Activated CD4-positive, CD25-positive, alpha-beta regulatory T cell (primary cell): ENCODE results near the gene MORN1.
"Not testable (repeated sequence)": the region's sequence is repeated elsewhere in the genome, so short reads cannot be mapped to it uniquely, and the experiment has no call there.

Experiments
- DNase-seq, 4 experiments: peaks; one replicate each; lab custom pipeline; 2025; lab: John Stamatoyannopoulos, UW

MORN1 gene

DNA sequence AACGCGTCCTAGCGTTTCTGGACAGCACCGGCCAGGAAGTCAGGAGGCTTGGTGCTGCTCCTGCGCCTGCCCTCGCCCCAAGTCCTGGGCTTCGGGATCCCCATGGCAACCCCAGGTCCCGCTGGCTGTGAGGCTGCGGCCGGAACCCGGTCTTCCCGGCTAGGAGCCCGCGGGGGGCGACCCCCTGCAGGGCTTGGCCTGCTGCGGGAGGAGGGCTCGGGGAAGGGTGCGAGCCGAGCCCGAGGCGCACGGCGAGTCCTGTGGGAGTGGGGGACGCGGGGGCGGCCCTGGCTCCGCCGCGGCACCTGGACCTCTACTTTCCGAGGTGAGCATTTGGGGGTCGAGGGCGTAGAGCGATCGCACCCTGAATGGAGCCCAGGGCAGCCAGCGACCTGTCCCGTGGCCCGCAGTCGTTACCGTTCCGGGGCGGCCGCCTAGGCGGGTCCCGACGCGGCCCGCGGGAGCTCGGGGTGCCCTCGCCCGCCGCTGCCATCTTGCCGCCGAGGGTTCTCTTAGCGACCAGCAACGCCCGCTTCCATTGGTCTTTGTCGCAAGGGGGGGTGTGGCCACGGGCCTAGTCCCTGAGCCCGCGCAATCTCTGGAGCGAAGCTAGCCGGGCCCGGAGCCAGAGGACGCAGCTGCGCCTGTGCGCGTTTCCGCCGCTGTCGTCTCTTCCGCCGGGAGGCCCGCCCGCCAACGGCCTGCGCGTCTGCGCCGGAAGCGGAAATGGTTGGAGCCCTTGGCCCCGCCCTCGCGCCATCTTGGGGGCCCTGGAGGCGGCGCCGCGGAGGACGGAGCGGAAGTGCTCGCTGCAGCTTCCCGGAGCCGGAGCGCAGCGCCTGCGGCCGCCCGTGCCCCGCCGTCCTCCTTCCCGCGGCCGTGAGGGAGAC, at the start of gene MORN1, which contains the start of gene RER1:
Gene MORN1 (minus strand): TSS at position 514 of the 890 bp plus-strand sequence. CDS start 21 bp downstream, at position 493.
Gene RER1 (plus strand): TSS at position 801 of the 890 bp plus-strand sequence. CDS start 3,950 bp downstream, outside the sequence.
- DNase-seq = peak; percentile 96 to 99 (median 98)

DNA sequence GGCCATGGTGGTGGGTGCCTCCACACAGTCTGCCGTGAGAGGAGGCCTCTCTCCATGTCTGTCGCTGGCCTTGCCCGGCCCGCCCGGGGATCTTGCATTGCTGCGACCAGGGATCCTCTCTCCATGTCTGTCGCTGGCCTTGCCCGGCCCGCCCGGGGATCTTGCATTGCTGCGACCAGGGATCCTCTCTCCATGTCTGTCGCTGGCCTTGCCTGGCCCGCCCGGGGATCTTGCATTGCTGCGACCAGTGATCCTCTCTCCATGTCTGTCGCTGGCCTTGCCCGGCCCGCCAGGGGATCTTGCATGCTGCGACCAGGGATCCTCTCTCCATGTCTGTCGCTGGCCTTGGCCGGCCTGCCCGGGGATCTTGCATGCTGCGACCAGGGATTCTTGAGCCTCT, 49.0 kb upstream of the MORN1 start:
- not testable (repeated sequence) for DNase-seq

GRCh38 chr1:2439369-2439768, 48.0 kb upstream of the MORN1 start:
- DNase-seq = no peak

- DNase-seq = no peak
Measured at GRCh38 chr1:2438641-2439040, 47.3 kb upstream of the MORN1 start.

DNA sequence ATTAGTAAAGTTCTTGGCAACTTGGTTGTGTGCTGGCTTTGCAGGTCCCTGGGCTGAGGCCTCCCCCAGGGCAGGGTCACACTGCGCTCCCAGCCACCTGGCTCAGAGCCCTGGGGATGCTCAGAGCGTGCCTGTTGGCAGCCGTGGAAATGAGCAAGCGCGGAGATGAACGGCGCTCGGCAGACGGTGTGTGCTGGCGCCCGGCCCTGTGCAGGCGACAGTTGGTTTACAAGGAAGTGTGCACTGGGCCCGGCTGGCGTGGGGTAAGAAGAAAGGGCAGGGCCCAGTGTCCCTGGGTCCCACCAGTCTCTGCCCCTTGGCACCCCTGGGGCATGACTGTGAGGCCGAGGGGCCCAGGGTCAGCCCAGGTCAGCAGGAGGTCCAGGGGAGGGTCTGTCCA, 46.7 kb upstream of the MORN1 start:
- no peak for DNase-seq

- DNase-seq = no peak
Measured at GRCh38 chr1:2437617-2438016, 46.3 kb upstream of the MORN1 start.

DNA sequence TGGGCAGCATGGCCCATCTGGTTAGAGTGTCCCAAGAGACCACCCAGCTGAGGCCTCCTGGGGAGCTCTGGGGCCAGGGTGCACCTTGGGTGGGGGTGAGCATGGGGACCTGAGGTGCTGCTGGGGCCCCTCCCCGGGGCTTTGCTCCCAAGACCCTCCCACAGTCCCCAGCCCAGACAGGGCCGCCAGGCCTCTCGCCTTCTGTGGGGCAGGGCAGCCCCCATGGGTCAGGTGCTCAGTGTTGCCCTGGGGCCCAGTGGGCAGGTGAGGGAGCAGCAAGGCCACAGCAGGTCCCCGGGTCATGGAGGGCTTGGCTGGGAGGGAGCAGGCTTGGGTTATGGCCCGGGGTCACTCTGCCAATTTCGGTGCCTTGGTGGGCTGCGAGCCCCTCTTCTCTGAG, 45.5 kb upstream of the MORN1 start:
- no peak for DNase-seq

DNA sequence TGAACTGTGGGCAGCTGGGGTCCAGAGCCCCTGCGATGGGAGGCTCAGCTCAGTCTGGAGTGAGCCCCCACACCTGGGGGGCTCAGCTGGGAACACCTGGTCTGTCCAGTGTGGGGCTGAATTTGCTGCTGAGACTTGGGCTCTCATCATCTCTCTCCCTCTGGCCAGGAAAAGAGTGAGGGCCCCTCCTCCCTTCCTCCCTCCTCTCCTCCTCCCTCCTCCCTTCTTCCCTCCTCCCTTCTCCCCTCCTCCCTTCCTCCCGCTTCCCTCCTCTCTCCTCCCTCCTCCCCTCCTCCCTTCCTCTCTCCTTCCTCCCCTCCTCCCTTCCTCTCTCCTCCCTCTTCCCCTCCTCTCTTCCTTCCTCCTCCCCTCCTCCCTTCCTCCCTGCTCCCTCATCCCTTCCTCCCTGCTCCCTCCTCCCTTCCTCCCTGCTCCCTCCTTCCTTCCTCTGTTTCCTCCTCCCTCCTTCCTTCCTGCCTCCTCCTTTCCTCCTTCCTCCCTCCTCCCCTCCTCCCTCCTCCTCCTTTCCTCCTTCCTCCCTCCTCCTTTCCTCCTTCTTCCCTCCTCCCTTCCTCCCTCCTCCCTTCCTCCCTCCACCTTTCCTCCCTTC, 44.5 kb upstream of the MORN1 start:
- DNase-seq = no peak

- no peak for DNase-seq
Measured at GRCh38 chr1:2435091-2435490, 43.7 kb upstream of the MORN1 start.

DNA sequence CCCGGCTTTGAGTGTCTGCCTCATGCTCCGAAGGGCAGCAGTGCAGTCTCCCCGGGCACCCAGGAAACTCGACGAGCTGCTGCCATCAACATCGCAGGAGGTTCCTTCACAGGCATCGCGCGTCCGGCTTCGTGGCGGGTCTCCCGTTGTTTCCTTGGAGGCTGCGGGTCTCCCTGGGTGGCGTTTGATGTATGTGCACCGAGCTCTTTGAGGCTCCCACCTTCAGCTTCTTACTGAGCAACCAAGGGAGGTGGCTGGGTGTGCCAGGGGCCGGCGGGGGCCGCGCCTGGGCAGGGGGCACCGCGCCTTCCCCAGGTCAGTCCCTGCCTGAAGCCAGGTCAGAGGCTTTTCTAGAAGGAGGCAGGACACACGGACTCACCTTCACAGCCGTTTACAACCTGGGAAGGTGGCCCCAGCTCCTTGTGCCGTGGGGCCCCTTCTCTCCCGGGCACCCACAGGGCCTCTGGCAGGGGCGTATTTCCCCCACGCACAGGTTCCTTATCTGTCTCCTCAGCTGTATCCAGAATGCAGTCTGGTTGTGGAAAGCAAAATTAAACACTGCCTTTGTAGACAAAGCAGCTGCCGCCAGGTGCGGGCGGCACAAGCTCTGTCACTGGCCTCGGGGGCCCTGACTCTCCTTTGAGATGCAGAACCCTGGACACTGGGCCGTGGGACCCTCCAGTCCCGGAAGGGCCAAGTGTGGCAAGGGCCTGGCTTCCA, 42.7 kb upstream of the MORN1 start:
- no peak for DNase-seq

GRCh38 chr1:2433196-2433595, 41.8 kb upstream of the MORN1 start:
- DNase-seq = no peak

- DNase-seq = no peak
Measured at GRCh38 chr1:2432441-2432844, 41.1 kb upstream of the MORN1 start.

DNA sequence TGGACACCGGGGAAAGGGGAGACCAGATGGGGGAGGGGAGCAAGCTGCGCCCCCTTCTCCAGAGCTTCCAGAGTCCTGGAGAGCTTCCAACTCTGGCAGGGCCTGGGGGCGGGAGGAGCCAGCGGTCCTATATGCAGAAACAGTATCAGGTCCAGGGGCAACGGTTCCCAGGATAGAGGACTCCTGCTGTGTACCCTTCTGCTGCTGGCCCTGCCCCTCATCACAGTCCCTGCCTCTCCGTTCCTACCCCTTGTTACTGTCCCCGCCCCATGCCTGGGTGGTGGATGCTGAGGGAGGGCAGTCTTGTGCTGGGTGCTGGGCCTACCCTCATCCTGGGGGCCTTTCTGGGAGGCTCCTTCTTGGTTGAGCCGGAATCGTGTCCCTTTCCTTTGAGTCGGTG, 40.2 kb upstream of the MORN1 start:
- DNase-seq = no peak

GRCh38 chr1:2431103-2431502, 39.7 kb upstream of the MORN1 start:
- DNase-seq = no peak

GRCh38 chr1:2430592-2430973, 39.2 kb upstream of the MORN1 start:
- DNase-seq = no peak

GRCh38 chr1:2429780-2430591, 38.6 kb upstream of the MORN1 start:
- no peak for DNase-seq

DNA sequence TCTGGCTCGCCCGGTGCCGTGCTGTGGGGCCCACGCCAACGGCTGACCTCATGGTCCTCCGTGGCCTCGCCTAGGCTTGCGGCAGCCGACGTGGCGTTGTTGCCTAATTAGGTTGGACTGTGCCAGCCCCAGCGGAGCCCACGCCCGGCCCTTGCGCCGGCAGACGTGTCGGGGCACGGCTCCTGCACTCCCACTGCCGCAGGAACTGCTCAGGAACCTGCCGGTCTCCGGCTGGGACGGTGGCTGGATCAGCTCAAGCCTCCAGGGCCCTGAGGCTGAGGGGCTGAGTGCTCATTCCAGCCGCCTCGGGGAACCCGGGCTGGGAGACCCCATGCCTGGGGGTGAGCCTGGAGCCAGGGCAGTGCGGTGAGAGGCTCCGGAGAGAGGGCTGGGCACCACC, 37.1 kb upstream of the MORN1 start:
- DNase-seq = no peak

DNA sequence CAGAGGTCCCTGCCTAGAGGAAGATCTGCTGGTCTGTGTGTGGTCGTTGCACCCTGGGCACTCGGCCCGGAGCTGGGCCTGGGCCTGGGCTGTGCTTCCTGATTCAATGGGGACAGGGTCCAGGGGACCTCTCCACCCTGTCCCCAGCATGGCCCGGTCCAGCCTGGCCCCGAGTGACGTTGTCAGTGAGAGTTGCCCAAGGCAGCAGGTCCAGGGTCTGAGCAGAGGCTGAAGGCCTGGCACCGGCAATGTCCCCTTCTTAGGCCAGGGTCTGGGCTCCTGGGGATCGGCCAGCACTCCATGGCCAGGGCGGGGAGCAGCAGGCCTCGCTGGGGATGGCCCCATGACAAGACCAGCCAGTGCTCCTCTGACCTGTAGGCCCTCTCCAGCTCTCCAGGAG, 36.6 kb upstream of the MORN1 start:
- no peak for DNase-seq

DNA sequence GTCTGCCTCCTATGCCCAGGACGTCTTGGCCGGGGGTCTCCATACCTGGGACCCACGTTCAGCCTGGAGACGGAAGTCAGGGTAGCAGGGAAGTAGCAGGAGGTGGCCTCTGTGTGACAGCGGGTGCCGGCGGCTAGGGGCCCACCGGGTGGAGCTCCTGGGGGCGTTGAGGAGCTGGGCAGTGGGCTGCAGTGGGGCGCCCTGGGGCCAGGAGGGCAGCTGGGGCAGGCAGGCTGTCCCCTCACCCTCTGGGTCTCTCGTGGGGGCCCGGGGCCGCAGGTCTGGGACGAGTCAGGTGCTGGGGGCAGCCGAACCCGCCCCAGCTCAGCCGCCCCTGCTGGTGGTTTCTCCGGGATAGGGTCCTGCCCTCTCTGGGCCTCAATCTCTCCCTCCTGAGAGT, 35.7 kb upstream of the MORN1 start:
- no peak for DNase-seq

- DNase-seq = no peak
Measured at GRCh38 chr1:2426540-2426939, 35.2 kb upstream of the MORN1 start.

GRCh38 chr1:2425892-2426291, 34.5 kb upstream of the MORN1 start:
- DNase-seq = no peak

DNA sequence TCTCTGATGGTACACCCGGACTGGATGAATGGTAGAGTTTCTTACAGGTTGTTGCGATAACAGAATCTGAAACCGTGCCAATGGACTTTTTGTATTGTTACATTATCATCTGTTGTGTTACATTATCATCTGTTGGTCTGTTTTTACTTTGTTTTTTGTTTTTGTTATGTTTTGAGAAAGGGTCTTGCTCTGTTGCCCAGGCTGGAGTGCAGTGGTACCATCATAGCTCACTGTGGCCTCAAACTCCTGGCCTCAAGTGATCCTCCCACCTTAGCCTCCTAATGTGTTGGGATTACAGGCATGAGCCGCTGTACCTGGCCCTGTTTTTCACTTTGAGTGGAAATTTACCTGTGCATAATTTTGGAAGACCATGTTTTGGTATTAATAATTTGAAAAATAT, 31.2 kb upstream of the MORN1 start:
- no peak for DNase-seq
